Neural progenitor cell (in vitro differentiated cells): ENCODE measurements around the gene NPVF. TPM values are rescaled to one million over a fixed set of nuclear protein-coding genes. Genes with fewer than 3 reads are reported as not detected.
A peak's percentile ranks its signal among the peaks of the same experiment; 100 is the strongest.

ENCODE experiments used
- DNase-seq: peaks from one replicate; pipeline ENCODE4 v3.0.0-alpha.2; 2016; ENCODE audit warnings: low spot score
- H2AFZ ChIP-seq: fragments of 200-600 bp; sonication (generic); replicated peaks from 2 replicates; pipeline ENCODE4 v1.6.1; 2016; ENCODE audit warnings: antibody characterized with exemption
- H3F3A ChIP-seq: fragments of 200-600 bp; sonication (generic); 2 replicates; pipeline ENCODE4 v1.6.1; 2016; ENCODE audit warnings: antibody characterized with exemption, low read depth
- H3K27ac ChIP-seq: fragments of 200-600 bp; sonication (generic); 2 replicates; pipeline ENCODE4 v1.5.1; 2016; ENCODE audit warnings: mild to moderate bottlenecking
- H3K27me3 ChIP-seq: fragments of 200-600 bp; sonication (generic); 2 replicates; pipeline ENCODE4 v1.6.1; 2016; ENCODE audit warnings: mild to moderate bottlenecking, moderate library complexity
- H3K36me3 ChIP-seq: fragments of 200-600 bp; sonication (generic); 2 replicates; pipeline ENCODE4 v1.5.1; 2016
- H3K4me1 ChIP-seq: fragments of 200-600 bp; sonication (generic); 2 replicates; pipeline ENCODE4 v1.6.1; 2016; ENCODE audit warnings: mixed run types
- H3K4me2 ChIP-seq: fragments of 200-600 bp; sonication (generic); 2 replicates; pipeline ENCODE4 v1.6.1; 2016
- H3K4me3 ChIP-seq: fragments of 200-600 bp; sonication (generic); 2 replicates; pipeline ENCODE4 v1.5.1; 2016
- H3K79me2 ChIP-seq: fragments of 200-600 bp; sonication (generic); 2 replicates; pipeline ENCODE4 v1.6.1; 2016; ENCODE audit warnings: low read depth
- H3K9ac ChIP-seq: fragments of 200-600 bp; sonication (generic); 2 replicates; pipeline ENCODE4 v1.6.1; 2016
- H3K9me3 ChIP-seq: fragments of 200-600 bp; sonication (generic); 2 replicates; pipeline ENCODE4 v1.5.1; 2016; ENCODE audit warnings: low read depth
- H4K20me1 ChIP-seq: fragments of 200-600 bp; sonication (generic); 2 replicates; pipeline ENCODE4 v1.6.1; 2016; ENCODE audit warnings: low read depth
- H3K27ac Mint-ChIP-seq: 3 replicates; pipeline ENCODE4 v1.8.0; 2021; ENCODE audit warnings: mixed read lengths
- H3K27me3 Mint-ChIP-seq: 2 replicates; pipeline ENCODE4 v1.8.0; 2022; ENCODE audit warnings: low read depth, mild to moderate bottlenecking, inconsistent platforms, moderate library complexity, mixed read lengths; ENCODE audit not compliant: insufficient read depth
- H3K36me3 Mint-ChIP-seq: 3 replicates; pipeline ENCODE4 v1.8.0; 2021; ENCODE audit warnings: mixed read lengths
- H3K4me1 Mint-ChIP-seq: 3 replicates; pipeline ENCODE4 v1.8.0; 2021; ENCODE audit warnings: mixed read lengths
- H3K4me3 Mint-ChIP-seq: 3 replicates; pipeline ENCODE4 v1.8.0; 2021; ENCODE audit warnings: mild to moderate bottlenecking, moderate library complexity, mixed read lengths
- H3K9me3 Mint-ChIP-seq: 3 replicates; pipeline ENCODE4 v1.8.0; 2020; ENCODE audit warnings: mixed read lengths
- CTCF ChIP-seq: fragments of 200-600 bp; sonication (generic); IDR thresholded peaks from 2 replicates; pipeline ENCODE4 v1.5.1; 2017; ENCODE audit warnings: antibody characterized with exemption, mild to moderate bottlenecking
- EZH2 ChIP-seq: fragments of 200-600 bp; sonication (generic); IDR thresholded peaks from 2 replicates; pipeline ENCODE4 v1.6.1; 2017; ENCODE audit warnings: antibody characterized with exemption, mild to moderate bottlenecking, moderate library complexity
- EZH2phosphoT487 ChIP-seq: fragments of 200-600 bp; sonication (generic); IDR thresholded peaks from 2 replicates; pipeline ENCODE4 v1.6.1; 2017; ENCODE audit warnings: antibody characterized with exemption
- total RNA-seq: library from RNA; depleted of rRNA; stranded (reverse); fragments of >200 nt; gene quantifications from 2 replicates; pipeline ENCODE4 v1.2.3, GENCODE V29; 2015; ENCODE audit warnings: low replicate concordance

NPVF gene
- total RNA-seq, 1 donor from 2014 or later, result not detected

GRCh38 chr7:25221009-25221408 lies 7.3 kb downstream of the NPVF start:
- DNase-seq, result no peak
- no peak overlapping the region for H3K4me3 Mint-ChIP-seq
- H3K36me3 ChIP-seq, result no peaks in the 10 kb centered on the region
- H3K4me3 ChIP-seq, result no peak overlapping the region
- H3K27me3 ChIP-seq, result no peaks in the 10 kb centered on the region
- no peaks in the 10 kb centered on the region for H3F3A ChIP-seq
- H3K9me3 Mint-ChIP-seq, result no peaks in the 10 kb centered on the region
- H3K79me2 ChIP-seq, result no peaks in the 10 kb centered on the region
- H4K20me1 ChIP-seq, result no peaks in the 10 kb centered on the region
- no peak overlapping the region for H3K27ac ChIP-seq
- no peak overlapping the region for H3K9ac ChIP-seq
- no peaks in the 10 kb centered on the region for H3K36me3 Mint-ChIP-seq
- peaks cover 16% of the 10 kb centered on the region for H3K4me1 Mint-ChIP-seq
- H3K27me3 Mint-ChIP-seq, result no peaks in the 10 kb centered on the region
- no peak overlapping the region for H2AFZ ChIP-seq
- TF ChIP-seq CTCF (no peak), EZH2phosphoT487 (no peak), EZH2 (no peak)
- H3K4me2 ChIP-seq, result no peak overlapping the region
- no peak overlapping the region for H3K27ac Mint-ChIP-seq
- no peaks in the 10 kb centered on the region for H3K9me3 ChIP-seq
- no peaks in the 10 kb centered on the region for H3K4me1 ChIP-seq

- H3K27ac Mint-ChIP-seq, result no peak overlapping the region
- no peaks in the 10 kb centered on the region for H3K4me1 ChIP-seq
- no peak overlapping the region for H3K4me3 Mint-ChIP-seq
- H3K9ac ChIP-seq, result no peak overlapping the region
- H3K27me3 ChIP-seq, result no peaks in the 10 kb centered on the region
- no peak overlapping the region for H2AFZ ChIP-seq
- DNase-seq, result no peak
- no peaks in the 10 kb centered on the region for H3K9me3 Mint-ChIP-seq
- H3K27ac ChIP-seq, result no peak overlapping the region
- TF ChIP-seq CTCF (no peak), EZH2 (no peak), EZH2phosphoT487 (no peak)
- H3K36me3 ChIP-seq, result no peaks in the 10 kb centered on the region
- H3K36me3 Mint-ChIP-seq, result no peaks in the 10 kb centered on the region
- no peak overlapping the region for H3K4me2 ChIP-seq
- peaks cover 16% of the 10 kb centered on the region for H3K4me1 Mint-ChIP-seq
- H3K9me3 ChIP-seq, result no peaks in the 10 kb centered on the region
- H3K27me3 Mint-ChIP-seq, result no peaks in the 10 kb centered on the region
- H3F3A ChIP-seq, result no peaks in the 10 kb centered on the region
- H4K20me1 ChIP-seq, result no peaks in the 10 kb centered on the region
- no peaks in the 10 kb centered on the region for H3K79me2 ChIP-seq
- H3K4me3 ChIP-seq, result no peak overlapping the region
Measured at GRCh38 chr7:25218191-25218590, 10.1 kb downstream of the NPVF start.

GRCh38 chr7:25216837-25217236 lies 11.4 kb downstream of the NPVF start:
- Histone ChIP-seq H3K4me1 (no peaks in the 10 kb centered on the region), H3K27me3 (no peaks in the 10 kb centered on the region), H2AFZ (peak overlapping the region; percentile 61), H3K9me3 (no peaks in the 10 kb centered on the region), H3K36me3 (no peaks in the 10 kb centered on the region), H3K4me3 (no peak overlapping the region), H3K79me2 (no peaks in the 10 kb centered on the region), H3F3A (no peaks in the 10 kb centered on the region), H3K9ac (no peak overlapping the region), H3K27ac (no peak overlapping the region), H3K4me2 (no peak overlapping the region), H4K20me1 (no peaks in the 10 kb centered on the region)
- no peak overlapping the region for H3K27ac Mint-ChIP-seq
- H3K4me3 Mint-ChIP-seq, result no peak overlapping the region
- H3K36me3 Mint-ChIP-seq, result no peaks in the 10 kb centered on the region
- TF ChIP-seq EZH2 (no peak), CTCF (peak; percentile 92), EZH2phosphoT487 (no peak)
- peaks cover 4% of the 10 kb centered on the region for H3K4me1 Mint-ChIP-seq
- H3K27me3 Mint-ChIP-seq, result peaks cover 4% of the 10 kb centered on the region
- peaks cover 2% of the 10 kb centered on the region for H3K9me3 Mint-ChIP-seq
- peak; percentile 60 for DNase-seq
